Measurements from ENCODE around the gene GAGE12F.
"Not testable (repeated sequence)": the region's sequence is repeated elsewhere in the genome, so short reads cannot be mapped to it uniquely, and the experiment has no call there.

GAGE12F gene, protein sequence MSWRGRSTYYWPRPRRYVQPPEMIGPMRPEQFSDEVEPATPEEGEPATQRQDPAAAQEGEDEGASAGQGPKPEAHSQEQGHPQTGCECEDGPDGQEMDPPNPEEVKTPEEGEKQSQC

DNA sequence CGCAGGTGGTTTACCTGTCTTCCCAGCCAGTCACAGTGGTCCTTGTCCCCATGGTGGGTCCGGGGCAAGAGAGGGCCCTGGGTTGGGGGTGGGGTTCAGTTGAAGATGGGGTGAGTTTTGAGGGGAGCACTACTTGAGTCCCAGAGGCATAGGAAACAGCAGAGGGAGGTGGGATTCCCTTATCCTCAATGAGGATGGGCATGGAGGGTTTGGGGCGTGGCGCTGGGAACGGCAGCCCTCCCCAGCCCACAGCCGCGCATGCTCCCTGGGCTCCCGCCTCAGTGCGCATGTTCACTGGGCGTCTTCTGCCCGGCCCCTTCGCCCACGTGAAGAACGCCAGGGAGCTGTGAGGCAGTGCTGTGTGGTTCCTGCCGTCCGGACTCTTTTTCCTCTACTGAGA, at the start of gene GAGE12F:
Gene GAGE12F, plus strand, starts transcription at position 301 of the 400 bp plus-strand sequence. CDS start 1,155 bp downstream, outside the sequence.
- not testable (repeated sequence) for DNase-seq (ENCODE audit: low spot score)

DNA sequence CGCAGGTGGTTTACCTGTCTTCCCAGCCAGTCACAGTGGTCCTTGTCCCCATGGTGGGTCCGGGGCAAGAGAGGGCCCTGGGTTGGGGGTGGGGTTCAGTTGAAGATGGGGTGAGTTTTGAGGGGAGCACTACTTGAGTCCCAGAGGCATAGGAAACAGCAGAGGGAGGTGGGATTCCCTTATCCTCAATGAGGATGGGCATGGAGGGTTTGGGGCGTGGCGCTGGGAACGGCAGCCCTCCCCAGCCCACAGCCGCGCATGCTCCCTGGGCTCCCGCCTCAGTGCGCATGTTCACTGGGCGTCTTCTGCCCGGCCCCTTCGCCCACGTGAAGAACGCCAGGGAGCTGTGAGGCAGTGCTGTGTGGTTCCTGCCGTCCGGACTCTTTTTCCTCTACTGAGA, 28.8 kb upstream of the GAGE12F start, which contains the start of gene GAGE12C:
Gene GAGE12C, plus strand, starts transcription at position 301 of the 400 bp plus-strand sequence. CDS start 1,155 bp downstream, outside the sequence.
- not testable (repeated sequence) for DNase-seq (ENCODE audit: low spot score)

DNA sequence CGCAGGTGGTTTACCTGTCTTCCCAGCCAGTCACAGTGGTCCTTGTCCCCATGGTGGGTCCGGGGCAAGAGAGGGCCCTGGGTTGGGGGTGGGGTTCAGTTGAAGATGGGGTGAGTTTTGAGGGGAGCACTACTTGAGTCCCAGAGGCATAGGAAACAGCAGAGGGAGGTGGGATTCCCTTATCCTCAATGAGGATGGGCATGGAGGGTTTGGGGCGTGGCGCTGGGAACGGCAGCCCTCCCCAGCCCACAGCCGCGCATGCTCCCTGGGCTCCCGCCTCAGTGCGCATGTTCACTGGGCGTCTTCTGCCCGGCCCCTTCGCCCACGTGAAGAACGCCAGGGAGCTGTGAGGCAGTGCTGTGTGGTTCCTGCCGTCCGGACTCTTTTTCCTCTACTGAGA, 19.2 kb upstream of the GAGE12F start, which contains the start of gene GAGE12D:
Gene GAGE12D, plus strand, starts transcription at position 301 of the 400 bp plus-strand sequence. CDS start 1,155 bp downstream, outside the sequence.
- DNase-seq (ENCODE audit: low spot score) = not testable (repeated sequence)

DNA sequence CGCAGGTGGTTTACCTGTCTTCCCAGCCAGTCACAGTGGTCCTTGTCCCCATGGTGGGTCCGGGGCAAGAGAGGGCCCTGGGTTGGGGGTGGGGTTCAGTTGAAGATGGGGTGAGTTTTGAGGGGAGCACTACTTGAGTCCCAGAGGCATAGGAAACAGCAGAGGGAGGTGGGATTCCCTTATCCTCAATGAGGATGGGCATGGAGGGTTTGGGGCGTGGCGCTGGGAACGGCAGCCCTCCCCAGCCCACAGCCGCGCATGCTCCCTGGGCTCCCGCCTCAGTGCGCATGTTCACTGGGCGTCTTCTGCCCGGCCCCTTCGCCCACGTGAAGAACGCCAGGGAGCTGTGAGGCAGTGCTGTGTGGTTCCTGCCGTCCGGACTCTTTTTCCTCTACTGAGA, 9.7 kb upstream of the GAGE12F start, which contains the start of gene GAGE12E:
Gene GAGE12E, plus strand, starts transcription at position 301 of the 400 bp plus-strand sequence. CDS start 1,155 bp downstream, outside the sequence.
- DNase-seq (ENCODE audit: low spot score) = not testable (repeated sequence)

DNA sequence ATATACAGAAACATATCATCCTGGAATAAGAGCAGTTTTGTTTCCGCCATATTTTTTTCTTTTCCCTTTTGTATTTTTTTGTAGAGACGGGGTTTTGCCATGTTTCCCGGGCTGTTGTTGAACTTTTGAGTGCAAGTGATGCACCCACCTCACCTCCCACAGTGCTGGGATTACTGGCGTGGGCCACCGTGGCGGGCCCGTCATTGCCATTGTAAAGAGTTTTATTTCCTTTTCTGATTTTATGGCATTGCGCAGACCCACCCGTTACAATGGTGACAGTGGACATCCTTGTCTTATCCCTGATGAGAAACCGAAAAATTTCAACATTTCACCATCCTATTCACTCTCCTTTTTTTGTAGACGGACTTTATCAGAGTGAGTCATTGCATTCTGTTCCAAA, 8.1 kb downstream of the GAGE12F start:
- not testable (repeated sequence) for DNase-seq (ENCODE audit: low spot score)

DNA sequence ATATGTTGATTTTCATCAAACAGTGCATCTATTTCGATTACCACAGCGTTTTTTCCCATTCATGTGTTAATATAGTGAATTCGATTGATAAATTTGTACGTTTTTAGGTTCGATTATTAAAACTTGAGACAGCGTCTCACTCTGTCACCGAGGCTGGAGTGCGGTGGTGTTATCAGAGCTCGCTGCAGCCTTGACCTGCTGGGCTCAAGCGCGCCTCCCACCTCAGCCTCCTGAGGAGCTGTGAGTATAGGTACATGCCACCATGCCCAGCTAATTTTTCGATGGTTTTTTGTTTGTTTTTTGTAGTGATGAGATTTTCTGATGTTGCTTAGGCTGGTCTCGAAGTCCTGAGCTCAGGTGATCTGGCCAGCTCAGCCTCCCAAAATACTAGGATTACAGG, 8.5 kb downstream of the GAGE12F start:
- DNase-seq (ENCODE audit: low spot score) = not testable (repeated sequence)

DNA sequence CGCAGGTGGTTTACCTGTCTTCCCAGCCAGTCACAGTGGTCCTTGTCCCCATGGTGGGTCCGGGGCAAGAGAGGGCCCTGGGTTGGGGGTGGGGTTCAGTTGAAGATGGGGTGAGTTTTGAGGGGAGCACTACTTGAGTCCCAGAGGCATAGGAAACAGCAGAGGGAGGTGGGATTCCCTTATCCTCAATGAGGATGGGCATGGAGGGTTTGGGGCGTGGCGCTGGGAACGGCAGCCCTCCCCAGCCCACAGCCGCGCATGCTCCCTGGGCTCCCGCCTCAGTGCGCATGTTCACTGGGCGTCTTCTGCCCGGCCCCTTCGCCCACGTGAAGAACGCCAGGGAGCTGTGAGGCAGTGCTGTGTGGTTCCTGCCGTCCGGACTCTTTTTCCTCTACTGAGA, 9.5 kb downstream of the GAGE12F start, which contains the start of gene GAGE12G:
Gene GAGE12G, plus strand, starts transcription at position 301 of the 400 bp plus-strand sequence. CDS start 1,155 bp downstream, outside the sequence.
- DNase-seq (ENCODE audit: low spot score) = not testable (repeated sequence)

DNA sequence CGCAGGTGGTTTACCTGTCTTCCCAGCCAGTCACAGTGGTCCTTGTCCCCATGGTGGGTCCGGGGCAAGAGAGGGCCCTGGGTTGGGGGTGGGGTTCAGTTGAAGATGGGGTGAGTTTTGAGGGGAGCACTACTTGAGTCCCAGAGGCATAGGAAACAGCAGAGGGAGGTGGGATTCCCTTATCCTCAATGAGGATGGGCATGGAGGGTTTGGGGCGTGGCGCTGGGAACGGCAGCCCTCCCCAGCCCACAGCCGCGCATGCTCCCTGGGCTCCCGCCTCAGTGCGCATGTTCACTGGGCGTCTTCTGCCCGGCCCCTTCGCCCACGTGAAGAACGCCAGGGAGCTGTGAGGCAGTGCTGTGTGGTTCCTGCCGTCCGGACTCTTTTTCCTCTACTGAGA, 19.0 kb downstream of the GAGE12F start, which contains the start of gene GAGE12H:
Gene GAGE12H, plus strand, starts transcription at position 301 of the 400 bp plus-strand sequence. CDS start 1,155 bp downstream, outside the sequence.
- not testable (repeated sequence) for DNase-seq (ENCODE audit: low spot score)

DNA sequence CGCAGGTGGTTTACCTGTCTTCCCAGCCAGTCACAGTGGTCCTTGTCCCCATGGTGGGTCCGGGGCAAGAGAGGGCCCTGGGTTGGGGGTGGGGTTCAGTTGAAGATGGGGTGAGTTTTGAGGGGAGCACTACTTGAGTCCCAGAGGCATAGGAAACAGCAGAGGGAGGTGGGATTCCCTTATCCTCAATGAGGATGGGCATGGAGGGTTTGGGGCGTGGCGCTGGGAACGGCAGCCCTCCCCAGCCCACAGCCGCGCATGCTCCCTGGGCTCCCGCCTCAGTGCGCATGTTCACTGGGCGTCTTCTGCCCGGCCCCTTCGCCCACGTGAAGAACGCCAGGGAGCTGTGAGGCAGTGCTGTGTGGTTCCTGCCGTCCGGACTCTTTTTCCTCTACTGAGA, 28.6 kb downstream of the GAGE12F start, which contains the start of gene GAGE2A:
Gene GAGE2A, plus strand, starts transcription at position 301 of the 400 bp plus-strand sequence. CDS start 1,155 bp downstream, outside the sequence.
- not testable (repeated sequence) for DNase-seq (ENCODE audit: low spot score)

DNA sequence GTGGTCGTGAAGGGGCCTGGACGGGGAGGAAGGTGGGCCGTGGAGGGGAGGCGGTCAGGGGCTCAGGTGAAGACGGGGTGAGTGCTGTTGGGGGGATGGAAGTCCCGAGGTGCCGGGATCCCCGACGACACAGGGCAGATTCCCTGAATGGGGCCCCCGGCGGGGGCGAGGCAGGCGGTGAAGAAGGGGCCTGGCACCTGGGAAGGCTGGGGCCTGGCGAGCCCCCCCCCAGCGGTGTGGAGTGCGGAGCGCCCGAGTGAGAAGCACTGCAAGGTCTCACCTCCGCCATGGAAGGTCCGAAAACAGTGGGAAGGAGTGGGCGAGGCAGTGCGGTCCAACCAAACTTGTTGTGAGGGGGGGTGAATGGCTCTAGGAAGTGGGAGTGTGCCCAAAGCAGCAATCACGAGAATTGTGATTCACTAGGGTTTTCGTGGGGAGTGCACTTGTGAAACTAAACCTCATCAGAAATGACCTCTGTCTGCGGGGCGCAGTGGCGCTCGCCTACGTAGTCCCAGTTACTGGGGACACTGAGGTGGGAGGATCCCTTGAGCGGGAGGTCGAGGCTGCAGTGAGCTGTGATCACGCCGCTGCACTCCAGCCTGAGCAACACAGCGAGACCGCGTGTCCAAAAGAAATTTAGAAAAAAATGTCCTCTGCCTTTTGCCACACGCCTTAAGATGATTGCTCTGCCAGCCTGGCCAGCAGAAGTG, 29.3 kb downstream of the GAGE12F start:
- DNase-seq (ENCODE audit: low spot score) = not testable (repeated sequence)

DNA sequence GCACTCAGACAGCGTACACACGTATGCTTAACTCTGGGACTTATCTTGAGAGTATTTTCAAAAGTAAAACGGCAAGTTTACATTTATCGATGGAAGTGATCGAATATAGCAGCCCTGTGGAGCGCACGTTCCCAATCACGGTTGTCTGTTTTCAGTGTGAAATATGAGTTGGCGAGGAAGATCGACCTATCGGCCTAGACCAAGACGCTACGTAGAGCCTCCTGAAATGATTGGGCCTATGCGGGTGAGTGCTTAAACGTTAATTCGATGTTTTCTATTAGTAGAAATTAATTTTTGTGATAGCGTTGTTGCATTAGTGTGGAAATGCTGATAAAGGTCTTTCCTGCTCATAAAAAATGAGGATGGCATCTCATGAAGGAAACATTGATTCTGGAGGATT, 29.8 kb downstream of the GAGE12F start:
- not testable (repeated sequence) for DNase-seq (ENCODE audit: low spot score)

DNA sequence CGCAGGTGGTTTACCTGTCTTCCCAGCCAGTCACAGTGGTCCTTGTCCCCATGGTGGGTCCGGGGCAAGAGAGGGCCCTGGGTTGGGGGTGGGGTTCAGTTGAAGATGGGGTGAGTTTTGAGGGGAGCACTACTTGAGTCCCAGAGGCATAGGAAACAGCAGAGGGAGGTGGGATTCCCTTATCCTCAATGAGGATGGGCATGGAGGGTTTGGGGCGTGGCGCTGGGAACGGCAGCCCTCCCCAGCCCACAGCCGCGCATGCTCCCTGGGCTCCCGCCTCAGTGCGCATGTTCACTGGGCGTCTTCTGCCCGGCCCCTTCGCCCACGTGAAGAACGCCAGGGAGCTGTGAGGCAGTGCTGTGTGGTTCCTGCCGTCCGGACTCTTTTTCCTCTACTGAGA, 38.1 kb downstream of the GAGE12F start, which contains the start of gene GAGE1:
Gene GAGE1, plus strand, starts transcription at position 301 of the 400 bp plus-strand sequence. CDS start 1,155 bp downstream, outside the sequence.
- DNase-seq (ENCODE audit: low spot score) = not testable (repeated sequence)

DNA sequence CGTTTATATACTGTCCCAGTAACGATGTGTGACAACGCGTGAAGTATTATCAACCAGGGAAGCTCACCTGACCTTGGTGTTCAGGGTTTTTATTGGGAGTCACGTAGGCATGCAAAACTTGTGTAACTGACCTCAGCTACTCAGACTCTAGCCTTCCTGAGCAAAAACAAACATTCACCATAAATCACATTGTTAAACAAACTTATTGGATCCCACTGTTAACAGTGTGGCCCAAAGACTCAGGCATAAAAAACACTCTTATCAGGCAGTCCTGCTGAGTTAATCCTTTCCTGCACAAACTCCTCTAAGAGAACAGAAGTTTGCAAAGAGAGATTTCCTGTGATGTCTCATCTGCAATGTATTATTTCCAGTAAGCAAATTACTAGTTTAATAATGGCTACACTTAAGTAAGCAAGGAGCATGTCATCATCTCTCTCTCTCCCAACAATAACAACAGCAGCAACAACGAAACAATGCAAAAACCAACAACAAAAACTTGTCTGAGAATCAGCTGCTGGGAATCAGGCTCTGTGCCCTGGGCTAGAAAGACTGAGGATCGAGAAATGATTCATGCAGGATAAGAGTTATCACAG, 50.2 kb downstream of the GAGE12F start:
- no peak for DNase-seq (ENCODE audit: low spot score)
